A549 (cell line): ENCODE measurements around the gene EML4. TPM values are rescaled to one million over a fixed set of nuclear protein-coding genes. Genes with fewer than 3 reads are reported as not detected.

Experiments used
- ATAC-seq, 2 experiments: fragments of 200-7000 bp in 1 of 2; fragments of >200 bp in 1 of 2; cut with Nextera tagmentation in 1 of 2; cut with Tn5 transposase in 1 of 2; 3 replicates each; pipeline versions ENCODE4 v1.8.0 to v1.9.1; 2018 to 2020; ENCODE audit warnings: mild to moderate bottlenecking in 1 of 2, moderate library complexity in 1 of 2
- CTCF ChIA-PET: fragments of 300-600 bp; sonication (Branson Sonifier 250); formaldehyde crosslinking; extraction: SDS; loops from one replicate; lab custom pipeline; 2021; ENCODE audit warnings: antibody characterized with exemption, inconsistent platforms; lab: Yijun Ruan, JAX
- POLR2A ChIA-PET: fragments of 350-600 bp; formaldehyde crosslinking; extraction: SDS; loops from one replicate; lab custom pipeline; 2021; ENCODE audit warnings: antibody characterized with exemption, inconsistent platforms; lab: Yijun Ruan, JAX
- DNase-seq, 2 experiments: peaks; one replicate each; pipeline versions ENCODE4 v3.0.0 to v3.0.0-alpha.2; 2011 to 2016; ENCODE audit warnings: low read depth in 1 of 2, low spot score in 1 of 2
- FAIRE-seq: peaks from 2 replicates; lab custom pipeline; 2011; peaks lifted over from hg19 to GRCh38; lab: Jason Lieb, UNC
- H3K27ac ChIP-seq, 2 experiments: fragments of >200 bp; sonication (Bioruptor Twin); formaldehyde crosslinking; 3 replicates each; pipeline ENCODE4 v1.5.1; 2016 to 2017
- H3K4me1 ChIP-seq: fragments of >200 bp; sonication (Bioruptor Twin); formaldehyde crosslinking; 3 replicates; pipeline ENCODE4 v1.6.1; 2016
- H3K4me2 ChIP-seq: fragments of >200 bp; sonication (Bioruptor Twin); formaldehyde crosslinking; 3 replicates; pipeline ENCODE4 v1.6.1; 2016
- H3K4me3 ChIP-seq: fragments of >200 bp; sonication (Bioruptor Twin); formaldehyde crosslinking; 3 replicates; pipeline ENCODE4 v1.5.1; 2016
- H3K9me3 ChIP-seq: fragments of >200 bp; sonication (Bioruptor Twin); formaldehyde crosslinking; 3 replicates; pipeline ENCODE4 v1.6.1; 2016
- ATOH8 ChIP-seq: fragments of 250-450 bp; sonication (Bioruptor Pico); IDR thresholded peaks from 2 replicates; pipeline ENCODE4 v1.5.0; 2020; ENCODE audit warnings: low read depth, mild to moderate bottlenecking, moderate library complexity
- BCL3 ChIP-seq: fragments of >200 bp; sonication (Bioruptor Twin); formaldehyde crosslinking; IDR thresholded peaks from 3 replicates; pipeline ENCODE4 v1.6.1; 2016
- BHLHE40 ChIP-seq: IDR thresholded peaks from 2 replicates; pipeline ENCODE4 v1.6.1; 2012; ENCODE audit warnings: low read depth, low read length, inconsistent platforms
- CEBPB ChIP-seq, 2 experiments: fragments of >200 bp in 1 of 2; sonication (Bioruptor Twin) in 1 of 2; formaldehyde crosslinking in 1 of 2; IDR thresholded peaks; 2 replicates each; pipeline ENCODE4 v1.6.1; 2012 to 2016
- E2F6 ChIP-seq: IDR thresholded peaks from 2 replicates; pipeline ENCODE4 v1.6.1; 2012; ENCODE audit warnings: low read depth, borderline replicate concordance
- EHF ChIP-seq: fragments of 250-450 bp; sonication (Bioruptor Pico); IDR thresholded peaks from 2 replicates; pipeline ENCODE4 v1.5.0; 2020; ENCODE audit warnings: mild to moderate bottlenecking
- GATA3 ChIP-seq: IDR thresholded peaks from 2 replicates; pipeline ENCODE4 v1.6.1; 2012; ENCODE audit warnings: borderline replicate concordance
- HES2 ChIP-seq: fragments of >200 bp; sonication (Bioruptor Twin); formaldehyde crosslinking; IDR thresholded peaks from 2 replicates; pipeline ENCODE4 v1.6.1; 2016
- HMGXB4 ChIP-seq: fragments of 250-450 bp; sonication (Bioruptor Pico); IDR thresholded peaks from 2 replicates; pipeline ENCODE4 v1.5.0; 2021; ENCODE audit warnings: mild to moderate bottlenecking, moderate library complexity, borderline replicate concordance
- HOXA7 ChIP-seq: fragments of 250-450 bp; sonication (Bioruptor Pico); IDR thresholded peaks from 2 replicates; pipeline ENCODE4 v1.5.0; 2020; ENCODE audit warnings: mild to moderate bottlenecking, moderate library complexity
- HOXB13 ChIP-seq: fragments of 250-450 bp; sonication (Bioruptor Pico); IDR thresholded peaks from 2 replicates; pipeline ENCODE4 v1.5.0; 2020; ENCODE audit warnings: low read depth, mild to moderate bottlenecking, moderate library complexity
- HOXB5 ChIP-seq: fragments of 250-450 bp; sonication (Bioruptor Pico); IDR thresholded peaks from 2 replicates; pipeline ENCODE4 v1.5.0; 2020; ENCODE audit warnings: mild to moderate bottlenecking, moderate library complexity
- KDM5A ChIP-seq: fragments of 200-600 bp; sonication (generic); IDR thresholded peaks from 2 replicates; pipeline ENCODE4 v1.6.1; 2016; ENCODE audit warnings: antibody characterized with exemption, mild to moderate bottlenecking
- MAFK ChIP-seq: fragments of 450-650 bp; IDR thresholded peaks from 2 replicates; pipeline ENCODE4 v1.6.1; 2014; ENCODE audit not compliant: partially characterized antibody
- MAX ChIP-seq: IDR thresholded peaks from 2 replicates; pipeline ENCODE4 v1.6.1; 2012
- MAZ ChIP-seq: fragments of 150-350 bp; IDR thresholded peaks from 2 replicates; pipeline ENCODE4 v1.6.1; 2014; ENCODE audit warnings: antibody characterized with exemption, low read depth, low read length, borderline replicate concordance
- MYC ChIP-seq: IDR thresholded peaks from 2 replicates; pipeline ENCODE4 v1.6.1; 2012; ENCODE audit warnings: mild to moderate bottlenecking, inconsistent platforms, low read length, improper control_type of control experiment, borderline replicate concordance
- NFE2L2 ChIP-seq: fragments of 150-350 bp; conservative IDR thresholded peaks from 2 replicates; pipeline ENCODE4 v1.6.1; 2014; ENCODE audit warnings: low read length
- POLR2A ChIP-seq: IDR thresholded peaks from 2 replicates; pipeline ENCODE4 v1.6.1; 2012; ENCODE audit warnings: mild to moderate bottlenecking, low read length
- RARB ChIP-seq: fragments of 250-450 bp; sonication (Bioruptor Pico); IDR thresholded peaks from 2 replicates; pipeline ENCODE4 v1.8.0; 2021; ENCODE audit warnings: mild to moderate bottlenecking, moderate library complexity
- SREBF2 ChIP-seq: fragments of 450-650 bp; IDR thresholded peaks from 2 replicates; pipeline ENCODE4 v1.6.1; 2014; ENCODE audit warnings: mild to moderate bottlenecking, moderate library complexity
- TP53 ChIP-seq: fragments of 250-450 bp; sonication (Bioruptor Pico); IDR thresholded peaks from 2 replicates; pipeline ENCODE4 v1.5.0; 2021; ENCODE audit warnings: mild to moderate bottlenecking, moderate library complexity
- USF2 ChIP-seq: fragments of 450-650 bp; IDR thresholded peaks from 2 replicates; pipeline ENCODE4 v1.6.1; 2014; ENCODE audit warnings: antibody characterized with exemption
- ZNF302 ChIP-seq: fragments of 250-450 bp; sonication (Bioruptor Pico); IDR thresholded peaks from 2 replicates; pipeline ENCODE4 v1.9.0; 2021; ENCODE audit warnings: inconsistent platforms, mild to moderate bottlenecking, moderate library complexity
- WGBS: methylation state at CpG from one replicate; pipeline ENCODE4 v1.1.6; 2017; ENCODE audit errors: missing lambda C conversion rate; 5-methylcytosine and 5-hydroxymethylcytosine counted together
- polyA plus RNA-seq, 4 experiments: library from polyadenylated mRNA; depleted of rRNA in 3 of 4; stranded (reverse); fragments of >200 nt; fragmentation: RNase III in 1 of 4; extraction: RNeasy Plus Mini Kit Qiagen cat#74134 plus additional on column Dnase treatment in 1 of 4; gene quantifications; 2 replicates in 3 of 4; 3 replicates in 1 of 4; pipeline ENCODE4 v1.2.3, GENCODE V29; 2011 to 2017

The EML4 gene
- polyA plus RNA-seq, 2 of the 4 experiments (the other 2 are of a cell fraction): 34.6 to 130 TPM

- FAIRE-seq (no peak), ATAC-seq (no peak), DNase-seq (no peak)
- Histone ChIP-seq H3K4me2 (no peak overlapping the region), H3K4me3 (no peak overlapping the region), H3K4me1 (peaks cover 17% of the 10 kb centered on the region; the same call in 1 of the 3 replicates), H3K27ac (no peak overlapping the region), H3K9me3 (no peaks in the 10 kb centered on the region)
- 92% methylated on average over 2 of the region's 2 CpGs for WGBS
- TF ChIP-seq HOXA7 (CRISPR knock-in tag) (no peak), KDM5A (no peak), NFE2L2 (no peak), MAZ (no peak), HES2 (no peak), HOXB13 (no peak), TP53 (CRISPR knock-in tag) (no peak), USF2 (no peak), E2F6 (no peak), BCL3 (no peak), SREBF2 (no peak), ZNF302 (CRISPR knock-in tag) (no peak), MAX (no peak), GATA3 (no peak), CEBPB (IDR thresholded peaks at IDR 0.05) (no peak)
- CTCF ChIA-PET: interaction anchor here (0.6 to 15.7 kb wide), 5 partner anchors 8 to 134 kb away, joined by 3 to 133 read pairs (median 4); no protein-coding TSS in a partner anchor
- POLR2A ChIA-PET: no interaction called here
Observed at GRCh38 chr2:42229949-42230348, 60.8 kb downstream of the EML4 start.

- Histone ChIP-seq H3K27ac (no peak overlapping the region), H3K4me2 (no peak overlapping the region), H3K4me3 (no peak overlapping the region), H3K4me1 (peaks cover 17% of the 10 kb centered on the region; the same call in 1 of the 3 replicates), H3K9me3 (no peaks in the 10 kb centered on the region)
- no peak for FAIRE-seq
- ChIA-PET POLR2A (no interaction called here), CTCF (interaction anchor here (1.2 to 15.7 kb wide), 3 partner anchors 10 to 135 kb away, joined by 3 to 133 read pairs (median 6); no protein-coding TSS in a partner anchor)
- no peak for ATAC-seq
- DNase-seq: no peak
- 86% methylated on average over 3 of the region's 3 CpGs for WGBS
- TF ChIP-seq EHF (CRISPR knock-in tag) (no peak), MAFK (no peak), TP53 (CRISPR knock-in tag) (no peak), HOXB5 (CRISPR knock-in tag) (no peak), HES2 (no peak)
Observed at GRCh38 chr2:42230891-42231290, 61.7 kb downstream of the EML4 start.

GRCh38 chr2:42232024-42232423 is 62.9 kb downstream of the EML4 start:
- Histone ChIP-seq H3K4me1 (peaks cover 17% of the 10 kb centered on the region; the same call in 1 of the 3 replicates), H3K27ac (no peak overlapping the region), H3K4me2 (no peak overlapping the region), H3K4me3 (no peak overlapping the region), H3K9me3 (no peaks in the 10 kb centered on the region)
- no peak for ATAC-seq
- POLR2A ChIA-PET: no interaction called here
- CTCF ChIA-PET: interaction anchor here (0.7 to 15.7 kb wide), 3 partner anchors 9 to 140 kb away, joined by 3 to 133 read pairs (median 6); no protein-coding TSS in a partner anchor
- FAIRE-seq: no peak
- 65% methylated on average over 1 of the region's 1 CpG for WGBS
- DNase-seq: no peak
- TF ChIP-seq KDM5A: no peak
- TF ChIP-seq ATOH8 (CRISPR knock-in tag): no peak
- no peak for TF ChIP-seq HMGXB4 (CRISPR knock-in tag)
- TF ChIP-seq BHLHE40: no peak
- TF ChIP-seq USF2: no peak
- TF ChIP-seq POLR2A: no peak
- no peak for TF ChIP-seq HOXB5 (CRISPR knock-in tag)
- no peak for TF ChIP-seq MYC
- TF ChIP-seq BCL3: no peak
- TF ChIP-seq RARB (CRISPR knock-in tag): no peak
- TF ChIP-seq E2F6: no peak
